ENCODE results near the gene FREM3. TPM values are rescaled to one million over a fixed set of nuclear protein-coding genes. Genes with fewer than 3 reads are reported as not detected.
A peak's percentile ranks its signal among the peaks of the same experiment; 100 is the strongest.

Gene FREM3
- total and polyA plus RNA-seq, 4 donors, result under 0.01 to 2.3 (median 0.12) TPM; not detected in 1

DNA sequence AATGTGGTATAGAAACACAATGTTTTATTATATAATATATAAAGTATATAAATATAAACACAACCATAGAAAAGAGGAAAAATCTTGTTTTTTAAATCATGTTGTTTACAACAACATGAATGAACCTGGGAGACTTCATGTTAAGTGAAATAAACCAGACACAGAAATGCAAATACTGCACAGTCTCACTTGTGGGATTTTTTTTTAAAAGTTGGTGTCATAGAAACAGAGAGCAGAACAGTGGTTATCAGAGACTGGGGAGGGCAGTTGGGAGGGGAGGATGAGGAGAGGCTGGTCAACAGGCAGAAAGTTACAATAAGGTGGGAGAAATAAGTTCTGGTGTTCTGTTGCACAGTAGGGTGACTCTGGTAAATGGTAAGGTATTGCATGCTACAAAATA, 57.1 kb downstream of the FREM3 start:
- Histone ChIP-seq H3K27me3 (ENCODE audit: control insufficient read depth in 3 of 3, insufficient read depth in 3 of 3, low read length in 2 of 3) (no peaks in the 10 kb centered on the region), H3K4me3 (no peak overlapping the region), H3K9ac (ENCODE audit: insufficient read depth in 1 of 2, low read length in 2 of 2) (no peak overlapping the region), H3K27ac (ENCODE audit: low read depth in 1 of 2, low read length in 1 of 2) (no peak overlapping the region), H3K36me3 (ENCODE audit: control insufficient read depth in 4 of 4, insufficient read depth in 4 of 4, low read length in 4 of 4) (peaks cover 0 to 7% (median 0%) of the 10 kb centered on the region in 4 donors), H3K9me3 (ENCODE audit: control insufficient read depth in 4 of 4, insufficient read depth in 3 of 4, low read length in 3 of 4) (peaks cover 0 to 6% (median 5%) of the 10 kb centered on the region in 4 donors), H3K4me1 (ENCODE audit: control insufficient read depth in 5 of 5, insufficient read depth in 5 of 5, low read length in 5 of 5) (peaks cover 0 to 17% (median 0%) of the 10 kb centered on the region in 5 donors)
- no peak for ATAC-seq (ENCODE audit: insufficient read depth, low FRiP score)
- TF ChIP-seq CTCF (IDR thresholded peaks at IDR 0.05; ENCODE audit: control extremely low read depth, extremely low read depth), result no peak
- DNase-seq, result no peak

DNA sequence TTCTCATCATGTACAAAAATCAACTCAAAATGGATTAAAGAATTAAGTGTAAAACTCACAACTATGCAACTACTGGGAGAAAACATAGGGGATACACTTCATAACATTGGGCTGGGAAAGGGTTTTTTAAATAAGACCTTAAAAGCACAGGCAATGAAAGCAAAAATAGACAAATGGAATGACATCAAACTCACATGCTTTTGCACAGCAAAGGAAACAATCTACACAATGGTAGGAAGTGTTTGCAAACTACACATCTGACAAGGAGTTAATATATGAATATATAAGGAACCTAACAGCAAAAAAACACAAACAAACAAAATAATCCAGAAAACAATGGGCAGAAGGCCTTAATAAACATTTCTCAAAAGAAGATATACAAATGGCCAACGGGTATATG, 57.9 kb downstream of the FREM3 start:
- no peak overlapping the region for H3K27ac ChIP-seq (ENCODE audit: low read depth in 1 of 2, low read length in 1 of 2)
- H3K4me1 ChIP-seq (ENCODE audit: control insufficient read depth in 5 of 5, insufficient read depth in 5 of 5, low read length in 5 of 5), result peaks cover 0 to 17% (median 0%) of the 10 kb centered on the region in 5 donors
- H3K36me3 ChIP-seq (ENCODE audit: control insufficient read depth in 4 of 4, insufficient read depth in 4 of 4, low read length in 4 of 4), result peaks cover 0 to 3% (median 0%) of the 10 kb centered on the region in 4 donors
- ATAC-seq (ENCODE audit: insufficient read depth, low FRiP score) (no peak), DNase-seq (no peak)
- whole genome bisulfite sequencing, 2 donors, result 69 to 88% methylated on average over 1 of the region's 1 CpG
- H3K4me3 ChIP-seq, result no peak overlapping the region
- no peaks in the 10 kb centered on the region for H3K27me3 ChIP-seq (ENCODE audit: control insufficient read depth in 3 of 3, insufficient read depth in 3 of 3, low read length in 2 of 3)
- no peak overlapping the region for H3K9ac ChIP-seq (ENCODE audit: insufficient read depth in 1 of 2, low read length in 2 of 2)
- H3K9me3 ChIP-seq (ENCODE audit: control insufficient read depth in 4 of 4, insufficient read depth in 3 of 4, low read length in 3 of 4), result peaks cover 0 to 4% (median 3%) of the 10 kb centered on the region in 4 donors
- no peak for TF ChIP-seq CTCF (IDR thresholded peaks at IDR 0.05; ENCODE audit: control extremely low read depth, extremely low read depth)

DNA sequence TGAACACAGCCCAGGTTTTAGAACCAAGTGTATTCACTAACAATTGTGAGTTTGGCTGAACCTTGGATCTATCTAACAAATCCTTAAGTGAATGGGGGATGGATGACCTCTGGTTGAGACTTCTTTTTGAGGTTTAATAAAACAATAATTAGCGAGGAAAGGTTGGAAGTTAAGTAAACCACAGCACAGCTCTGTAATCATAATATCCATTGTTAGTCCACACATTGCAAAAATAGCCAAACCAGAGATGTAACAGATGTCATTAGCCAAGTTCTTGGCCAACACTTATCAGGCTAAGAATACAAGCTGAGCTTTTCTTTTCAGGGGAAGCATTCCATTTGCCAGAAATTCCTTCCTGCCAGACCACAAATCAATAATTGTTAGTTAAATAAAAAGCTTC, 59.1 kb downstream of the FREM3 start:
- Histone ChIP-seq H3K36me3 (ENCODE audit: control insufficient read depth in 4 of 4, insufficient read depth in 4 of 4, low read length in 4 of 4) (no peaks in the 10 kb centered on the region), H3K9ac (ENCODE audit: insufficient read depth in 1 of 2, low read length in 2 of 2) (no peak overlapping the region), H3K27ac (ENCODE audit: low read depth in 1 of 2, low read length in 1 of 2) (no peak overlapping the region), H3K27me3 (ENCODE audit: control insufficient read depth in 3 of 3, insufficient read depth in 3 of 3, low read length in 2 of 3) (no peaks in the 10 kb centered on the region), H3K9me3 (ENCODE audit: control insufficient read depth in 4 of 4, insufficient read depth in 3 of 4, low read length in 3 of 4) (peaks cover 0 to 4% (median 0%) of the 10 kb centered on the region in 4 donors), H3K4me3 (no peak overlapping the region), H3K4me1 (ENCODE audit: control insufficient read depth in 5 of 5, insufficient read depth in 5 of 5, low read length in 5 of 5) (peaks cover 0 to 17% (median 0%) of the 10 kb centered on the region in 5 donors)
- peak; percentile 26 to 95 (median 90) for DNase-seq
- TF ChIP-seq CTCF (IDR thresholded peaks at IDR 0.05; ENCODE audit: control extremely low read depth, extremely low read depth), result no peak
- WGBS, 2 donors, result 57 to 74% methylated on average over 1 of the region's 1 CpG
- no peak for ATAC-seq (ENCODE audit: insufficient read depth, low FRiP score)

DNA sequence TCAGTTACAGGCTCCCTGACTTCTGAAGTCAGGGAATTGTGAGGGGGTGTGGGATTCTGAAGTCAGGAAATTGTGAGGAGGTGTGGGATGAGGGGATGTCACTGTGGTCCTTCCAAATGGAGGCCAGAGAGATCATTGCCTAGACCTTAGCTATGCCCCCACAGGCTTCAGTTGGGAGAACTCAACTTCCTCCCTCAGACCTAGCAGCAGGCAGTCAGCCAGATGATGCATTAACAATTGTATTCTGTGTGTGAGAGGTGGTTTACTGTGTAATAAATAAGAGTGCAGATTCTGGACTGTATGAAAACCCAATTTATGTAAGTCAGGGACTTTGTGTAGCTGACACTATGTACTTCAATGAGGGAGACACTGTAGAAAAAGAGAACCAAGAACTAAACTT, 65.7 kb downstream of the FREM3 start:
- ATAC-seq (ENCODE audit: insufficient read depth, low FRiP score) (no peak), DNase-seq (peak in 2 of 3 donors; percentile 28 to 45)
- Histone ChIP-seq H3K9ac (ENCODE audit: insufficient read depth in 1 of 2, low read length in 2 of 2) (no peak overlapping the region), H3K9me3 (ENCODE audit: control insufficient read depth in 4 of 4, insufficient read depth in 3 of 4, low read length in 3 of 4) (no peaks in the 10 kb centered on the region), H3K27ac (ENCODE audit: low read depth in 1 of 2, low read length in 1 of 2) (no peak overlapping the region), H3K4me1 (ENCODE audit: control insufficient read depth in 5 of 5, insufficient read depth in 5 of 5, low read length in 5 of 5) (peaks cover 0 to 11% (median 0%) of the 10 kb centered on the region in 5 donors), H3K36me3 (ENCODE audit: control insufficient read depth in 4 of 4, insufficient read depth in 4 of 4, low read length in 4 of 4) (no peaks in the 10 kb centered on the region), H3K27me3 (ENCODE audit: control insufficient read depth in 3 of 3, insufficient read depth in 3 of 3, low read length in 2 of 3) (no peaks in the 10 kb centered on the region), H3K4me3 (no peak overlapping the region)
- TF ChIP-seq CTCF (IDR thresholded peaks at IDR 0.05; ENCODE audit: control extremely low read depth, extremely low read depth), result no peak
